Neutrophil (primary cell): ENCODE measurements around the gene KDM4E.

ENCODE experiments used
- H3K27ac ChIP-seq: fragments of 200-600 bp; sonication (generic); 2 replicates; pipeline ENCODE4 v1.5.1; 2016; ENCODE audit warnings: mild to moderate bottlenecking, moderate library complexity
- H3K27me3 ChIP-seq: fragments of 200-600 bp; sonication (generic); 2 replicates; pipeline ENCODE4 v1.6.0; 2016; ENCODE audit warnings: mild to moderate bottlenecking
- H3K36me3 ChIP-seq: fragments of 200-600 bp; sonication (generic); 2 replicates; pipeline ENCODE4 v1.5.1; 2017
- H3K4me1 ChIP-seq, 2 experiments: fragments of 200-600 bp in 1 of 2; sonication (generic) in 1 of 2; 1 replicate in 1 of 2; 2 replicates in 1 of 2; pipeline versions ENCODE4 v1.5.1 to v1.6.1; 2013 to 2016; ENCODE audit warnings: low read depth in 1 of 2, low read length in 1 of 2, mild to moderate bottlenecking in 1 of 2, moderate library complexity in 1 of 2; ENCODE audit not compliant: control insufficient read depth in 1 of 2, insufficient read depth in 1 of 2
- H3K4me3 ChIP-seq, 2 experiments: fragments of 200-600 bp in 1 of 2; sonication (generic) in 1 of 2; 1 replicate in 1 of 2; 2 replicates in 1 of 2; pipeline ENCODE4 v1.5.1; 2013 to 2016; ENCODE audit warnings: low read depth in 1 of 2, low read length in 1 of 2, mild to moderate bottlenecking in 1 of 2, moderate library complexity in 1 of 2
- H3K9me3 ChIP-seq: fragments of 200-600 bp; sonication (generic); 2 replicates; pipeline ENCODE4 v1.5.1; 2016
- CTCF ChIP-seq: fragments of 200-600 bp; sonication (generic); IDR thresholded peaks from 2 replicates; pipeline ENCODE4 v1.5.1; 2016; ENCODE audit warnings: antibody characterized with exemption

KDM4E gene

DNA sequence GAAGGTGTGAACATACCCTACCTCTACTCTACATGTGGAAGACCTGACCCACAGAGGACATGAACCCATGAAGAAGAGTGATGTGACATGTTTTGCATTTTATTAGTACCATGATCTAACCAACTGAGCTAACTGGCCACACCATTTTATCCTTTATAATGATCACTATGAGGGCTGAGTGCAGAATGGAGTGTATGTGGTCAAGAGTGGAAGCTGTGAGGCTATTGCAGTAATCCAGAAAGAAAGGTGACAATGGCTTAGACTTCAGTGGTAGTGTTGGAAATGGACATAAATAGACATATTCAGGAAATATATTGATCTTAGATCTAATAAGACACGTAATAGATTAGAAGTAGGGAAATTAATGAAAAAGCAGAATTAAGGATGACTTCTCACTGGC is 45.4 kb downstream of the KDM4E start:
- H3K27ac ChIP-seq = no peak overlapping the region
- peaks cover 52% of the 10 kb centered on the region for H3K27me3 ChIP-seq
- no peak for TF ChIP-seq CTCF
- H3K4me3 ChIP-seq = no peak overlapping the region
- H3K4me1 ChIP-seq = peaks cover 10 to 12% of the 10 kb centered on the region in 2 experiments
- no peaks in the 10 kb centered on the region for H3K36me3 ChIP-seq
- no peaks in the 10 kb centered on the region for H3K9me3 ChIP-seq

DNA sequence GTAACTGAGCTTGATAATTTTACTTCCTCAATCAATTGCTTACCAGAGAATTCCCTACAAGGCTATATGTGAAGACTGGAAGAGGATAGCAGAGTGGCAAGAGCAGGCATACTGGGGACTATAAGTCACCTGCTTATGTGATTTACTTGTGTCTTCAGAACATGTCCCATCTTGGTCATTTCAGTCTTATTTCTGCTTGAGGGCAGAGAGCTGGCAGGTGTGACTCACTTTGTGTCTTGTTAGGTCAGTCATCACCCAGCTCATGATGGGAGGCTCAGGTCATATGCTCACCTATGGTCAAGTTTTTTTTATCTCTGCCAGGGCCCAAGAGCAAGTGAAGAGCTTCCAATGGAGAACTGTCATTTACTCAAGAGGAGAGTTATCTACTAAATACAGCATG is 47.9 kb downstream of the KDM4E start:
- Histone ChIP-seq H3K4me1 (peaks cover 4 to 8% of the 10 kb centered on the region in 2 experiments), H3K4me3 (no peak overlapping the region), H3K36me3 (no peaks in the 10 kb centered on the region), H3K27ac (no peak overlapping the region), H3K27me3 (peaks cover 48% of the 10 kb centered on the region), H3K9me3 (no peaks in the 10 kb centered on the region)
- TF ChIP-seq CTCF = no peak

DNA sequence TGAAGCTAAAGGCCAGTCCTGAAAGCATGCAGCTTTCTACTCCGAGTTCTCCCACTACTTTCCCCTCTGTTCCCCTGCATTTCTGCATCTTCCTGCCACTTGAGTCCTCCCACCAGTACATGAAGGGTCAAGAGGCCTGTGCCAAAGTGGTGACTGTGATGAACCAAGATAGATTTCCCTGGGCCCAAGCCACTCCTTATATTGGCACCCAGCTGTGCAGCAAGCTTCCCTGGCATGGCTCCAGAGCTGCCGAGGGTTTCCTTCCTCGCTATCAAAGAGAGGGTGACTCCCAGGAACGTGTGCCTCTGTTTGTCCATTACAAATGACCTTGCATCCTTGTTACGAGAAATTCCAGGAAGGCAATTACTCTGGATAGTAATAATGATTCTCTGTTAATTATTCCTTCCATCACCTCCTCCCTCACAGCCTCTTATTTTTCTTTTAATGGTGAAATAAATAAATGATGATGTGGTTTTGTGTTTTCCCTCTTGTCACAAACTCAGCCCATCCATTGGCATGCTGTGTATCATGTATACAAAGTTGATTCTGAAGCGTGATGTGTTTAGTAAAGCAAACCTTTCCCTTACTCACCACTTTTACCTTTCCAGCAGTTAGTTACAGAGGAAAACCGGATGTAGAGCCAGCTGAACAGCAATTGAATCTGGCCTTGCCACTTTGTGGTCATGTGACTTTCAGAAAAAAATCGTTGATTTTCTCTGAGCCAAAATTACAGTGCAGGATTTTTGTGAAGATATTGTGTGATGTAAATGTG is 49.9 kb downstream of the KDM4E start:
- no peak for TF ChIP-seq CTCF
- H3K36me3 ChIP-seq = no peaks in the 10 kb centered on the region
- H3K27me3 ChIP-seq = peaks cover 59% of the 10 kb centered on the region
- no peak overlapping the region for H3K4me3 ChIP-seq
- H3K4me1 ChIP-seq = no peaks in the 10 kb centered on the region
- no peak overlapping the region for H3K27ac ChIP-seq
- no peaks in the 10 kb centered on the region for H3K9me3 ChIP-seq

DNA sequence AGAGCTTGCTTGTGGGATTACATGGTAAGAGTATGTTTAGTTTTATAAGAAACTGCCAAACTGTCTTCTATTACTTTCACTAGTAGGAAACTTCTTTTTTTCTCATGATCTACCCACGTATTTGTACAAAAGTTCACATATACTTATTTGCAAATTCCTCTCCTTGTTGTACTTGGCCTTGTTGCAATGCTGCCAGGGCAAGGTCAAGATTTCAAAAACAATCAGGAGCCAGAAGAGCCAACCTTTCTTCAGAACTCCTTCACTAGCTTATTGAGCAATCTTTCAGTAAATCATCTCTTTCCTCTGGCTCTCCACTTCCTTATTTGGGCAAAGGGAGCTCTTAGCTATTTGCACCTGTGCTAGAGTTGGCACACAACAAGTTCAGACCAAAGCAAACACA is 51.4 kb downstream of the KDM4E start:
- no peak for TF ChIP-seq CTCF
- H3K4me1 ChIP-seq = no peaks in the 10 kb centered on the region

GRCh38 chr11:95076981-95077380 is 51.9 kb downstream of the KDM4E start:
- no peak for TF ChIP-seq CTCF
- Histone ChIP-seq H3K9me3 (no peaks in the 10 kb centered on the region), H3K4me1 (no peaks in the 10 kb centered on the region), H3K27ac (no peak overlapping the region), H3K4me3 (no peak overlapping the region), H3K27me3 (peaks cover 79% of the 10 kb centered on the region), H3K36me3 (no peaks in the 10 kb centered on the region)

More for the DNA sequence above, 51.4 kb downstream of the KDM4E start:
- H3K27ac ChIP-seq = no peak overlapping the region
- peaks cover 74% of the 10 kb centered on the region for H3K27me3 ChIP-seq
- no peaks in the 10 kb centered on the region for H3K9me3 ChIP-seq
- no peaks in the 10 kb centered on the region for H3K36me3 ChIP-seq
- H3K4me3 ChIP-seq = no peak overlapping the region
